ENCODE results near the gene GPR132. TPM values are rescaled to one million over a fixed set of nuclear protein-coding genes. Genes with fewer than 3 reads are reported as not detected.

Gene GPR132
- polyA plus RNA-seq, 2 of the 4 experiments (the other 2 are of a cell fraction): 0.18 to 0.19 TPM

DNA sequence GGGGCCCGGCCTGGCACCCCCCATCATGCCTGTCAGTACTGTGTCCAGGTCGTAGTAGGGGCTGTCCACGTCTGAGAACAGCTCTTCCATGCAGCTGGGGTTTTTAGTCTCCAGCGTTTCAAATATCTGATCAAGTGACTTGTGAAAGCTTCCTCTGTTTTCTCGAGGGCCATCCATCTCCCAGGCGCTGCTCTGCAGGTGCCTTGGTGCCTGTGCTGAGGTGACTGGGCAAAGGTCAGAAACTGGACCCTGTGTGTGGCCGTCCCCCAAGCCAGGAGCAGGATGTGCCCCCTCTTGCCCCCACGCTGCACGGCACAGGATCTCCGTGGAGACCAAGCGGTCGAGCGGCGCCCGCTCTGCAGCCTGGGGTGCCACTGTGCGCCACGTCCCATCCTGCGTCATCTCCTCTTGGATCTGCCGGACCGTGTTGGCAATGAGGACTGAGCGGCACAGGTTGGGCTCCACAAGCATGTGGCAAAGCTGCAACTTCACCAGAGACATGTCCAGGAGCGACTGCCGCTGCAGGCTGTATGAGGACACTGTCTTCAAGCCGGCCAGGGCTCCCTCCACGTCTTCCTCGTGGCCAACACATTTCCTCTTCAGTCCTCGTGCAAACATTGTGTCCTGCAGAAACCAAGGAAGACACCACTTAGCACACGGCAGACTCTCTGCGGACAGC lies 53.8 kb downstream of the GPR132 start:
- Histone ChIP-seq H3K4me2 (no peak overlapping the region), H3K4me1 (peaks cover 41% of the 10 kb centered on the region), H3K4me3 (no peak overlapping the region), H3K9me3 (no peaks in the 10 kb centered on the region), H3K27ac (no peak overlapping the region)
- TF ChIP-seq, protein P1, sequence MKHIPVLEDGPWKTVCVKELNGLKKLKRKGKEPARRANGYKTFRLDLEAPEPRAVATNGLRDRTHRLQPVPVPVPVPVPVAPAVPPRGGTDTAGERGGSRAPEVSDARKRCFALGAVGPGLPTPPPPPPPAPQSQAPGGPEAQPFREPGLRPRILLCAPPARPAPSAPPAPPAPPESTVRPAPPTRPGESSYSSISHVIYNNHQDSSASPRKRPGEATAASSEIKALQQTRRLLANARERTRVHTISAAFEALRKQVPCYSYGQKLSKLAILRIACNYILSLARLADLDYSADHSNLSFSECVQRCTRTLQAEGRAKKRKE (CRISPR knock-in tag; IDR thresholded peaks at IDR 0.05; ENCODE audit: low read depth): no peak
- TF ChIP-seq, protein P2, sequence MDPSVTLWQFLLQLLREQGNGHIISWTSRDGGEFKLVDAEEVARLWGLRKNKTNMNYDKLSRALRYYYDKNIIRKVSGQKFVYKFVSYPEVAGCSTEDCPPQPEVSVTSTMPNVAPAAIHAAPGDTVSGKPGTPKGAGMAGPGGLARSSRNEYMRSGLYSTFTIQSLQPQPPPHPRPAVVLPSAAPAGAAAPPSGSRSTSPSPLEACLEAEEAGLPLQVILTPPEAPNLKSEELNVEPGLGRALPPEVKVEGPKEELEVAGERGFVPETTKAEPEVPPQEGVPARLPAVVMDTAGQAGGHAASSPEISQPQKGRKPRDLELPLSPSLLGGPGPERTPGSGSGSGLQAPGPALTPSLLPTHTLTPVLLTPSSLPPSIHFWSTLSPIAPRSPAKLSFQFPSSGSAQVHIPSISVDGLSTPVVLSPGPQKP (IDR thresholded peaks at IDR 0.05; ENCODE audit: low read depth, low read length): no peak
- no peak for TF ChIP-seq EP300 (IDR thresholded peaks at IDR 0.05)
- no peak for TF ChIP-seq NPAS2 (CRISPR knock-in tag; IDR thresholded peaks at IDR 0.05; ENCODE audit: borderline replicate concordance)
- TF ChIP-seq, protein P3, sequence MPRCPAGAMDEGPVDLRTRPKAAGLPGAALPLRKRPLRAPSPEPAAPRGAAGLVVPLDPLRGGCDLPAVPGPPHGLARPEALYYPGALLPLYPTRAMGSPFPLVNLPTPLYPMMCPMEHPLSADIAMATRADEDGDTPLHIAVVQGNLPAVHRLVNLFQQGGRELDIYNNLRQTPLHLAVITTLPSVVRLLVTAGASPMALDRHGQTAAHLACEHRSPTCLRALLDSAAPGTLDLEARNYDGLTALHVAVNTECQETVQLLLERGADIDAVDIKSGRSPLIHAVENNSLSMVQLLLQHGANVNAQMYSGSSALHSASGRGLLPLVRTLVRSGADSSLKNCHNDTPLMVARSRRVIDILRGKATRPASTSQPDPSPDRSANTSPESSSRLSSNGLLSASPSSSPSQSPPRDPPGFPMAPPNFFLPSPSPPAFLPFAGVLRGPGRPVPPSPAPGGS (IDR thresholded peaks at IDR 0.05): no peak
- no peak for TF ChIP-seq SREBF2 (IDR thresholded peaks at IDR 0.05)
- TF ChIP-seq RARB (CRISPR knock-in tag; IDR thresholded peaks at IDR 0.05): no peak
- TF ChIP-seq POLR2AphosphoS2 (conservative IDR thresholded peaks at IDR 0.05; ENCODE audit: low read length): no peak
- no peak for TF ChIP-seq ZSCAN20 (CRISPR knock-in tag; IDR thresholded peaks at IDR 0.05)
- no peak for TF ChIP-seq CEBPB (IDR thresholded peaks at IDR 0.05)
- TF ChIP-seq, protein P4, sequence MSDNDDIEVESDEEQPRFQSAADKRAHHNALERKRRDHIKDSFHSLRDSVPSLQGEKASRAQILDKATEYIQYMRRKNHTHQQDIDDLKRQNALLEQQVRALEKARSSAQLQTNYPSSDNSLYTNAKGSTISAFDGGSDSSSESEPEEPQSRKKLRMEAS (IDR thresholded peaks at IDR 0.05): no peak
- TF ChIP-seq HOXA7 (CRISPR knock-in tag; IDR thresholded peaks at IDR 0.05): no peak
- no peak for TF ChIP-seq NFE2L2 (conservative IDR thresholded peaks at IDR 0.05; ENCODE audit: low read length)
- ChIA-PET CTCF (interaction anchor here (0.9 to 28.5 kb wide), 20 partner anchors 10 to 113 kb away, joined by 3 to 509 read pairs (median 11); partner anchors contain the start of genes CDCA4, CLBA1 and GPR132), POLR2A (interaction anchor here (0.6 kb wide), 1 partner anchor 26 kb away, joined by 3 read pairs; the partner anchor contains the start of gene CLBA1)
- FAIRE-seq (no peak), DNase-seq (ENCODE audit: low read depth in 1 of 2, low spot score in 1 of 2) (no peak), ATAC-seq (no peak)
- WGBS (ENCODE audit: missing lambda C conversion rate): 89% methylated on average over 29 of the region's 29 CpGs

DNA sequence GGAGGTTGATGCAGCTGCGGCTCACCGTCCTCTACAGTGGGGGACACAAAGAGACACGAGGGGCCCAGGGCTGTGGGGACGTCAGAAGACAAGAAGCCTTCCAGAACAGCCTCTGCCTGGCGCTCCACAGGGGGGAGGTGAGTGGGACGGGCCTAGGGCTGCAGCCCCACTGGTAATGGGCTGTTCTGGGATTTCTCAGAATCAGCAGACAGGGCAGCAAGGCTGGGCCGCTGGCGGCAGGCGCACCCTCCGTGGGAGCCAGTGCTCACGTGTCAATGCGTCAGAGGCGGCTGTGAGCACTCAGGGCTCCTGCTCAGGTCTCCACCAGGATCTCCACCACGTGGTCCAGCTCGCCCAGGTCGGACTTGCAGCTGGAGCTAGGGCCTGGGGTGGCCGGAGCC lies 54.3 kb downstream of the GPR132 start:
- Histone ChIP-seq H3K4me1 (peaks cover 37% of the 10 kb centered on the region), H3K27ac (no peak overlapping the region), H3K4me3 (no peak overlapping the region), H3K9me3 (no peaks in the 10 kb centered on the region), H3K4me2 (no peak overlapping the region)
- no peak for FAIRE-seq
- ATAC-seq: no peak
- TF ChIP-seq, protein P2 (IDR thresholded peaks at IDR 0.05; ENCODE audit: low read depth, low read length): no peak
- TF ChIP-seq POLR2AphosphoS2 (conservative IDR thresholded peaks at IDR 0.05; ENCODE audit: low read length): no peak
- no peak for TF ChIP-seq KDM1A (IDR thresholded peaks at IDR 0.05; ENCODE audit: low read depth)
- TF ChIP-seq MAFK (IDR thresholded peaks at IDR 0.05; ENCODE audit: partially characterized antibody): no peak
- no peak for TF ChIP-seq HOXA7 (CRISPR knock-in tag; IDR thresholded peaks at IDR 0.05)
- no peak for TF ChIP-seq KDM5A (IDR thresholded peaks at IDR 0.05)
- no peak for TF ChIP-seq HDAC2 (IDR thresholded peaks at IDR 0.05)
- no peak for DNase-seq (ENCODE audit: low read depth in 1 of 2, low spot score in 1 of 2)
- POLR2A ChIA-PET: interaction anchor here (0.6 kb wide), 1 partner anchor 25 kb away, joined by 3 read pairs; the partner anchor contains the start of gene CLBA1
- CTCF ChIA-PET: interaction anchor here (1.5 to 28.5 kb wide), 9 partner anchors 9 to 37 kb away, joined by 7 to 509 read pairs (median 31); partner anchors contain the start of genes CDCA4 and CLBA1
- WGBS (ENCODE audit: missing lambda C conversion rate): 80% methylated on average over 15 of the region's 17 CpGs

DNA sequence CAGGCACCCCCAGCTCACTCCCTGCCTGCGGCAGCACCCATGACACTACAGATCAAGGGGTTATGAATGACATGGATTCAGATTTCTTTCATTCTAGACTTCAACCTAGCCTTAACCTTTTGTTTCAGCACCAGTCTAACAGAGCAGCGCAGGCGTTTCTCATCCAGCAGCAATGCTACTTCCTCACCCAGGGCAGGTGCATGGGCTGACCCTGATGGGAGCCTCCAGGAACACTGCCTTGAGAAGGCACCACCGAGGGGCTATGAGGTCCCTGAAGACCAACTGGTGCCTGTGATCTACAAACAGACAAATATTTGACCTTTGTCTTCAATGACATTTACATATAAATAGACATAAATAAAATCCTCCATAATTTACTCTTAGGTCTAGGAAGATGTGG lies 55.1 kb downstream of the GPR132 start:
- H3K4me2 ChIP-seq: no peak overlapping the region
- H3K4me1 ChIP-seq: peaks cover 31% of the 10 kb centered on the region
- WGBS (ENCODE audit: missing lambda C conversion rate): 87% methylated on average over 4 of the region's 4 CpGs
- ChIA-PET POLR2A (no interaction called here), CTCF (interaction anchor here (3.8 to 28.5 kb wide), 4 partner anchors 8 to 34 kb away, joined by 31 to 509 read pairs (median 45); partner anchors contain the start of gene CDCA4)
- no peak for FAIRE-seq
- H3K27ac ChIP-seq: no peak overlapping the region
- H3K4me3 ChIP-seq: no peak overlapping the region
- no peak for DNase-seq (ENCODE audit: low read depth in 1 of 2, low spot score in 1 of 2)
- ATAC-seq: no peak
- no peaks in the 10 kb centered on the region for H3K9me3 ChIP-seq
- TF ChIP-seq HOXB5 (CRISPR knock-in tag; IDR thresholded peaks at IDR 0.05): no peak
- TF ChIP-seq KDM5A (IDR thresholded peaks at IDR 0.05): no peak
- TF ChIP-seq, protein P5, sequence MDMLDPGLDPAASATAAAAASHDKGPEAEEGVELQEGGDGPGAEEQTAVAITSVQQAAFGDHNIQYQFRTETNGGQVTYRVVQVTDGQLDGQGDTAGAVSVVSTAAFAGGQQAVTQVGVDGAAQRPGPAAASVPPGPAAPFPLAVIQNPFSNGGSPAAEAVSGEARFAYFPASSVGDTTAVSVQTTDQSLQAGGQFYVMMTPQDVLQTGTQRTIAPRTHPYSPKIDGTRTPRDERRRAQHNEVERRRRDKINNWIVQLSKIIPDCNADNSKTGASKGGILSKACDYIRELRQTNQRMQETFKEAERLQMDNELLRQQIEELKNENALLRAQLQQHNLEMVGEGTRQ (IDR thresholded peaks at IDR 0.05): no peak
- TF ChIP-seq TP53 (CRISPR knock-in tag; IDR thresholded peaks at IDR 0.05): no peak
- no peak for TF ChIP-seq NR3C1 (IDR thresholded peaks at IDR 0.05)
- TF ChIP-seq, protein P6, sequence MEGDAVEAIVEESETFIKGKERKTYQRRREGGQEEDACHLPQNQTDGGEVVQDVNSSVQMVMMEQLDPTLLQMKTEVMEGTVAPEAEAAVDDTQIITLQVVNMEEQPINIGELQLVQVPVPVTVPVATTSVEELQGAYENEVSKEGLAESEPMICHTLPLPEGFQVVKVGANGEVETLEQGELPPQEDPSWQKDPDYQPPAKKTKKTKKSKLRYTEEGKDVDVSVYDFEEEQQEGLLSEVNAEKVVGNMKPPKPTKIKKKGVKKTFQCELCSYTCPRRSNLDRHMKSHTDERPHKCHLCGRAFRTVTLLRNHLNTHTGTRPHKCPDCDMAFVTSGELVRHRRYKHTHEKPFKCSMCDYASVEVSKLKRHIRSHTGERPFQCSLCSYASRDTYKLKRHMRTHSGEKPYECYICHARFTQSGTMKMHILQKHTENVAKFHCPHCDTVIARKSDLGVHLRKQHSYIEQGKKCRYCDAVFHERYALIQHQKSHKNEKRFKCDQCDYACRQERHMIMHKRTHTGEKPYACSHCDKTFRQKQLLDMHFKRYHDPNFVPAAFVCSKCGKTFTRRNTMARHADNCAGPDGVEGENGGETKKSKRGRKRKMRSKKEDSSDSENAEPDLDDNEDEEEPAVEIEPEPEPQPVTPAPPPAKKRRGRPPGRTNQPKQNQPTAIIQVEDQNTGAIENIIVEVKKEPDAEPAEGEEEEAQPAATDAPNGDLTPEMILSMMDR (IDR thresholded peaks at IDR 0.05): no peak
- TF ChIP-seq CHD2 (IDR thresholded peaks at IDR 0.05; ENCODE audit: low read length, partially characterized antibody): no peak
- TF ChIP-seq ZC3H11A (IDR thresholded peaks at IDR 0.05): no peak
- TF ChIP-seq, protein P2 (IDR thresholded peaks at IDR 0.05; ENCODE audit: low read depth, low read length): no peak
- TF ChIP-seq EP300 (IDR thresholded peaks at IDR 0.05): no peak

Measured in A549 (cell line).